HS-5 (cell line): ENCODE results near the gene WDR73.
"Not testable (repeated sequence)": the region's sequence is repeated elsewhere in the genome, so short reads cannot be mapped to it uniquely, and the experiment has no call there.

Experiments
- DNase-seq: peaks from one replicate; pipeline ENCODE4 v3.0.0-alpha.2; 2012; ENCODE audit warnings: low read depth

The WDR73 gene

GRCh38 chr15:84657748-84658079 is 3.6 kb upstream of the WDR73 start:
- no peak for DNase-seq

DNA sequence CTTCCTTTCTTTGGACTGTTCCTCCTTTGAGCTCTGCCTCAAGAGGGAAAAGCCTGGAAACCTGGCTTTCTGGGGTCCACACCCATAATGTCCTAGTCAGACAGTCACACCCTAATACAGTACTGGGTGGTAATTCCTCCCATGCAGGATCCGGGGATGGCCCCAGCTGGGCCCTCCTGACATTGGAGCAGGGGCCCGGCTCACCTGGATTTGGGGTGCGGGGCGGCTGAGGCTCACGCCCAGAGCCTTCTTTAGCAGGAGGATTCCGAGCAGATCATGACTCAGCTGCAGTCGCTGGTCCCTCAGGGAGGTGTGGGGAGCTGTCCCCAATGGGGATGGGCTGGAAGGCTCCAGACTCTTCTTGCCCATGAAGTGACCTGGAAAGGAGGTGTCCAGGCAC is 2.9 kb upstream of the WDR73 start:
- DNase-seq: no peak

DNA sequence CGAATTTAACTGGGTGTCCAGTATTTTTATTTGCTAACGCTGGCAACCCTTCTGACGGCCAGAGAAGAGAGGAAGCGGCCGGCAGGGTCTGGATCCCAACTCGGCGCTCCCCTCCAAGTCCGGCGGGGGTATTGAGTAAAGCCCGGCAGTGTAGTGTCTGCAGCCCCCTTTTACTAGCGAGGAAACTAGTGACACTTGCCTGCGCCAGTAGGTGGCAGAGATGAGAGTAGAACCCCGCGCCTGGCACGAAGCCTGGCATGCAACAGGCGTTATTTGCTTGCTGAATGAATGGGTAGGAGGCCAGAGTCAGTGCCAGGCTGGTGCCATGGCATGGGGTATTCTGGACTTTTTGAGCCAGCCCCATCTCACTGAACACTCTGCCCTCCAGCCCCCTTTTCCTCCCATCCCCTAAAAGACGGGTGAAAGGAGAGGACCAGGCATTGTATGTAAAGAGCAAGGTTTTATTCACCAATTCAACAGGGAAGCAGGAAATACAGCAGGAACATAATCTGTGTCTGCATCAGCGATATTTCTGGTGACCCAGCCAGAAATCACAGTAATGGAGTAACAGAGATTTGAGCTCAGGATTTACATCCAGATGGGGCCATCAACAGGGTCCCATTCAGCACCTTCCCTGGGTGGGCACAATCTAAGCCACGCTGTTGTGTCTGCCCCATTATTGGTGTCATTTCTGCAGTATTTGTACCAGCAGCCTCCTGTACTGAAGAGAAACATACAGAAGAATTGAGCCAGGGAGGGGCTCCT is 788 bp upstream of the WDR73 start:
- no peak for DNase-seq

- DNase-seq: no peak
Observed at GRCh38 chr15:84653584-84653909, 536 bp downstream of the WDR73 start.

DNA sequence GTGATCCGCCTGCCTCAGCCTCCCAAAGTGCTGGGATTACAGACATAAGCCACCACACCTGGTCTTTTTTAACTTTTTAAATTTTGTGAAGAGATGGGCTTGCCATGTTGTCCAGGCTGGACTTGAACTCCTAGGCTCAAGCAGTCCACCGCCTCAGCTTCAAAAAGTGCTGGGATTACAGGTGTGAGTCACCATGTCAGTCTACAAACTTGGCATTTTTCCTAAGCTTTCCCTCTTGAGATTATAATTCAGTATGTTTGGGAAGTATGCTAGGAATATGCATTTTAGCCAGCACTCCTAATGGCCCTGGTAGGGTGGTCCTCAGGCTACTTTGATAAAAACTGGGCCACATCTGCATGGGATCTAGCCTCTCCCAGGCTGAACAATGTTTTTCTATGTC is 4.4 kb downstream of the WDR73 start:
- no peak for DNase-seq

- DNase-seq: no peak
Observed at GRCh38 chr15:84648539-84648938, 5.5 kb downstream of the WDR73 start.

DNA sequence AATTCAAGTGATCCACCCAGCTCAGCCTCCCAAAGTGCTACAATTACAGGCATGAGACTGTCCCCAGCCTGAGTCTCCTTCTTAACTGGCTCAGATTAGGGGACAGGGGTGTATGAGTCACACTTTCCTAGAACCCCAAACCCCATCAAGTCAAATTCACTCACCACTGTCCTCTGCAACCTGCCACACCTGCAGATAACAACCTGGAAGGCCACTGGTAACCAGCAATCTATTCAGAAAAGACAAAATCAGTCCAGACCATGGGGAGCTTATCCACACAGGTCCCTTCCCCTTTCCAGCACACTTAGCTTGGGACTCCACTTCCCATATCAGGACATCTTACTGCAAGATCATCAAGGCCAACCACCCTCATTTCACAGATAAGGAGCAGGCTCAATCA is 6.4 kb downstream of the WDR73 start:
- no peak for DNase-seq

- no peak for DNase-seq
Observed at GRCh38 chr15:84645997-84646396, 8.1 kb downstream of the WDR73 start.

DNA sequence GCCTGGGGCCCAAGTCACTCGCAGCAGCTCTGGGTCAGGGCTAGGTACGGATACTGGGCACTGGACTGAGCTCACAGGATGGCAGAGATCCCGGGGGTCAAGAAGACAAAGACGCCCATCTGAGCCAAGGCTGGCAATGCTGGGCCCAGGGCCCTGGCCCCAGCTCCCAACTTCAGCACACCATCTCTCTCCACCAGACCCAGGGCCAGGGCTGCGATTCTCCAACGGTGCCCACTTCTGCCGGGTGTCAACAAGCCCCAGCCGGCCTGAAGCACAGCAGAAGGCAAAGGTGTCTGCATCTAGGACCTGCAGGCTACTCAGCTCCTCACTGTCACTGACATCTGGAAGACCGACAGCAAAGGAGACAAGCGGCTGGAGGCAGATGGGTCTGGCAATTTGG is 8.6 kb downstream of the WDR73 start:
- DNase-seq: no peak

- DNase-seq: no peak
Observed at GRCh38 chr15:84643838-84644237, 10.2 kb downstream of the WDR73 start.

DNA sequence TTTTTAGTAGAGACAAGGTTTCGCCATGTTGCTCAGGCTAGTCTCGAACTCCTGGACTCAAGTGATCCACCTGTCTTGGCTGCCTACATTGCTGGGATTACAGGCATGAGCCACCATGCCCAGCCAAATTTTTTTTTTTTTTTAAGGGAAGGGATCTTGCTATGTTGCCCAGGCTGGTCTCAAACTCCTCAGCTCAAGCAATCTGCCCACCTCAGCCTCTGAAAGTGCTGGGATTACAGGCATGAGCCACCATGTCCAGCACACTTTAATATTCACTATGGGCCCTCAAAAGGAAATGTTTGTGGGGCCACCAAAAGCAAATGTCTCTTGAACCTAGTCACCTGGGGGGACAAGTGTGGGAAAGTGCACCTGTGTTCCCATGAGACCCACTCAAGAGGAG is 11.4 kb downstream of the WDR73 start:
- DNase-seq: not testable (repeated sequence)

GRCh38 chr15:84641871-84642270 is 12.2 kb downstream of the WDR73 start:
- not testable (repeated sequence) for DNase-seq

DNA sequence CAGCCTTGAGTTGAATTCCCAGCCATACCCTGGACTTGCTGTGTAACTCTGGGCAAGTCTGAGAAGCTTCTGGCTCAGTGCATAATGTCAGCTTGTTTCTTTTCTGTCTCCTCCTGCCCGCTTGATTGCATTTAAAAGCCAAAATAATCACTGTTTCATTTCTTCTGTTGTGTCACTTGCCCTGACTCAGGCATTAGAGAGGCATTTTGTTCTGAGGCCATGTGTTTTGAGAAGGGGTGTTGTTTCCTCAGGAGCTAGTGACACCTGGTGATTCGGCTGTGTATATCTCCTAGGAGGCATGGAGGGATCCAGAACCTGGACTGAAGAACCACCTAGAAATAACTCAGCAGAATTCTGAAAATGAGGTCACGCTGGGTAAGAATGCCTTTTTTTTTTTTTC is 16.0 kb downstream of the WDR73 start:
- DNase-seq: no peak

GRCh38 chr15:84634228-84634837 is 19.8 kb downstream of the WDR73 start:
- DNase-seq: no peak

GRCh38 chr15:84633311-84634227 is 20.5 kb downstream of the WDR73 start:
- DNase-seq: no peak

- no peak for DNase-seq
Observed at GRCh38 chr15:84631706-84632272, 22.3 kb downstream of the WDR73 start.

DNA sequence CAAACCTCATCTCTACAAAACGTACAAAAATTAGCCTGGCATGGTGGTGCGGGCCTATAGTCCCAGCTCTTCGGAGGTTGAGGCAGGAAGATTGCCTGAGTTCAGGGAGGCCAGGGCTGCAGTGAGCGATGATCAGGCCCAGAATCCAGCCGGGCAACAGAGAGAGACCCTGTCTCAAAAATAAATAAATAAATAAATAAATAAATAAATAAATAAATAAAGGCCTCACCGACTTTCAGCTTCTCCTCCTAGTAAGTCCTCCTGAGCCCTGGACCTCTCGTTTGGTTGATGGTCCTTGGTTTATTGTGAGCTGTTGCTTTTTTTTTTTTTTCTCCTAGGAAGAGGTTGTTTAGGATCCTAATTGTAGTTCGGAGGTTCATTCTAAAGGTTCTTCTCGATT is 25.1 kb downstream of the WDR73 start:
- no peak for DNase-seq

DNA sequence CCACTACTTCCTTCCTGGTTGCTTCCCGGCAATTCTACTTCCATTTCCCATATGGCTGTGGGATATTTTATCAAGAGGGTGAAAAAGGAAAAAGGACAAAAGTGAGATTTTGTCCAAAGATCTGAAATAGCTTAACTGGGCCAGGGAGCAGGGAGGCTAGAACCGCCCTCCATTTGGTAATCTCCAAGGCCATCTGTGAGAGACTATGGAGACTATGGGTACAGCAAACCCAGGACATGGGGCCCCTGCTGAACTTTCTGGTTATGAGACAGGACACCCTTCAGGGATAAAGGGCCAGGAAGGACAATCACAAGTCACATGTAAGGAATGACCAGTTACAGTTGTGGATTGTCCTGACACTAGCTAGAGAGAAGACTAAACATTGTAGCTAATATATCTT is 29.0 kb downstream of the WDR73 start:
- no peak for DNase-seq

DNA sequence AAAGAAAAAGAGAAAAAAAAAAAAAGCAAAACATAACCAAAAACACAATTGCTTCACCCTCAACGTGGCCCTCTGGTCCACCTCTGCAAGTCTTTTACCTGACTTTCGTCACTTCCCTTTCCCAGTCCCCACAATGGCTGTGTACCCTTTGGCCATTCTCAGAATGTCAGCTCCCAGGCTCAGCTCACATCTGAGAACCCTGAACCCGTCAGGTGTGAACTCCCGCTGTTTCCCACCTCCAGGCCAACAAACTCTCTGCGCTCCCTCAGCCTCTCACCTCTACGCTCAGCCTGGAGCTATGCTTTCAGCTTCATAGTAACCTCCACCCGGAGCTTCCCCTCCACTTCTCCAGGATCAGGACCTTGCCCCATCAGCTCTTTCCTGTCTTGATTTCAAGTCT is 29.7 kb downstream of the WDR73 start:
- DNase-seq: no peak

DNA sequence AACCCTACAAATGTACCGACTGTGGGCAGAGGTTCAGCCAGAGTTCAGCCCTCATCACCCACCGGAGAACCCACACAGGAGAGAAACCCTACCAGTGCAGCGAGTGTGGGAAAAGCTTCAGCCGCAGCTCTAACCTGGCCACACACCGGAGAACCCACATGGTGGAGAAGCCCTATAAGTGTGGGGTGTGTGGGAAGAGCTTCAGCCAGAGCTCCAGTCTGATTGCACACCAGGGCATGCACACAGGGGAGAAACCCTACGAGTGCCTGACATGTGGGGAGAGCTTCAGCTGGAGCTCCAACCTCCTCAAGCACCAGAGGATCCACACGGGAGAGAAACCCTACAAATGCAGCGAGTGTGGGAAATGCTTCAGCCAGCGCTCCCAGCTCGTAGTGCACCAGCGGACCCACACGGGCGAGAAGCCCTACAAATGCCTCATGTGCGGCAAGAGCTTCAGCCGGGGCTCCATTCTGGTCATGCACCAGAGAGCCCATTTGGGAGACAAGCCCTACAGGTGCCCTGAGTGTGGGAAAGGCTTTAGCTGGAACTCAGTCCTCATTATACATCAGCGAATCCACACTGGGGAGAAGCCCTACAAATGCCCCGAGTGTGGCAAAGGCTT is 32.6 kb downstream of the WDR73 start:
- DNase-seq: no peak

GRCh38 chr15:84620626-84621025 is 33.5 kb downstream of the WDR73 start:
- no peak for DNase-seq

DNA sequence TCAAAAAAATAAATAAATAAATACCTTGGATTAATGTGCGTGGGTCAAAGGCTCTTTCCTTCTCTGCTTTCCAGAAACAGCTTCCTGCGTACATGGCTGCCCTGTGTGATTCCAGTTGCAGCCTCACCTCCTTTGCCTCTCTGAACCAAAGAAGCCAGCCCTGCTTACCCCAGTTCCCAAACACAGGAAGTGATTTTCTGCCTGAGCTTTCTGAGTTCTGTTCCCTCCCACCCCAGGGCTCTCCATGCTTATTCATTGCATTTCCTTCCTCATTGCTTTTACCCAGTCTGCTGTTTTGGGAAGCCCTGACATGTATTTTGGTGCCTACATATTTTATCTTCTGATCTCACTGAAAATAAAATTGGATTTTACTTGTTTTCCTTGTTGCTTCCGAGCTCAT is 37.8 kb downstream of the WDR73 start:
- DNase-seq: no peak
